Activated T-helper 2 cell treated with anti-CD3 and anti-CD28 coated beads, Interferon-gamma antibody, Interleukin-2, Interleukin-4, amounts not matched to agents 10 μg/mL and 5 μg/mL and 100 μg/mL, durations not matched to agents 14 hours and 24 hours and 36 hours (primary cell): ENCODE data around the gene KMT2D. TPM values are rescaled to one million over a fixed set of nuclear protein-coding genes. Genes with fewer than 3 reads are reported as not detected.

ENCODE experiments used
- DNase-seq: peaks from one replicate; pipeline ENCODE4 v3.0.0; 2021; ENCODE audit warnings: low spot score
- H3K27ac Mint-ChIP-seq: one replicate; pipeline ENCODE4 v1.8.0; 2021; ENCODE audit warnings: mixed read lengths
- H3K27me3 Mint-ChIP-seq: one replicate; pipeline ENCODE4 v1.8.0; 2021; ENCODE audit warnings: low read depth, mixed read lengths
- H3K36me3 Mint-ChIP-seq: one replicate; pipeline ENCODE4 v1.8.0; 2021; ENCODE audit warnings: low read depth, mixed read lengths
- H3K4me1 Mint-ChIP-seq: one replicate; pipeline ENCODE4 v1.8.0; 2021; ENCODE audit warnings: low read depth, mixed read lengths
- H3K4me3 Mint-ChIP-seq: one replicate; pipeline ENCODE4 v1.8.0; 2021; ENCODE audit warnings: low read depth, mild to moderate bottlenecking, moderate library complexity, mixed read lengths
- H3K9me3 Mint-ChIP-seq: one replicate; pipeline ENCODE4 v1.8.0; 2021; ENCODE audit warnings: mixed read lengths
- intact Hi-C: fragments of 100-400 bp; cut with micrococcal nuclease; formaldehyde crosslinking; loops from one replicate; pipeline ENCODE4 v1.15.1; 2023
- total RNA-seq: library from RNA; stranded (reverse); gene quantifications from 2 replicates; pipeline ENCODE4 v1.2.3, GENCODE V29; 2022

Gene KMT2D
- total RNA-seq, 1 donor from 2014 or later: 100 TPM

DNA sequence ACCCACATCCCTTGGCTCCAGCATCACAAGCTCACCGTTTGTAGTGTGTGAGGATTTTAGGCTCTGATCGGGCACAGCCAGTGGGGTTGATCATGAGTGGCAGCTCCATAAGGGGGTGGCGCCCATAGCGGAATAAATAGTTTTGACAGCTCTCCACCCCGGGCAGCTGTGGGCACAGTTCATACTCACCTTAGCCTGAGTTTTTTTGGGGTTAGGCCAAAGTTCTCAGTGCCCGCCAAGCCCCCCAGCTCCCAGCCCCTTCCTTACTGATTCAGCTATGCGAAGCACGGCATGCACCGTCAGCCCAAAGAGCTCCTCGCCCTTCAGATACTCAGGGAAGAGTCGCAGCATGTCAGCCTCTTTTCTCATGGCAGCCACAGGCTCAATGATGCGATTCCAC, 36.1 kb downstream of the KMT2D start:
- DNase-seq: no peak
- peaks cover 68% of the 10 kb centered on the region for H3K36me3 Mint-ChIP-seq
- intact Hi-C loops: no loop called here
- H3K4me1 Mint-ChIP-seq: peaks cover 5% of the 10 kb centered on the region
- no peak overlapping the region for H3K4me3 Mint-ChIP-seq
- H3K27ac Mint-ChIP-seq: no peak overlapping the region
- no peaks in the 10 kb centered on the region for H3K9me3 Mint-ChIP-seq
- H3K27me3 Mint-ChIP-seq: no peaks in the 10 kb centered on the region

- Mint-ChIP-seq H3K27me3 (no peaks in the 10 kb centered on the region), H3K36me3 (peaks cover 67% of the 10 kb centered on the region), H3K9me3 (no peaks in the 10 kb centered on the region), H3K27ac (no peak overlapping the region), H3K4me3 (no peak overlapping the region), H3K4me1 (peaks cover 10% of the 10 kb centered on the region)
- no peak for DNase-seq
- intact Hi-C loops: no loop called here
Observed at GRCh38 chr12:49023812-49024211, 36.8 kb downstream of the KMT2D start.

- Mint-ChIP-seq H3K4me1 (peaks cover 14% of the 10 kb centered on the region), H3K4me3 (no peak overlapping the region), H3K9me3 (no peaks in the 10 kb centered on the region), H3K27me3 (no peaks in the 10 kb centered on the region), H3K27ac (no peak overlapping the region), H3K36me3 (peaks cover 61% of the 10 kb centered on the region)
- DNase-seq: no peak
- intact Hi-C loops: no loop called here
Observed at GRCh38 chr12:49022558-49023178, 37.9 kb downstream of the KMT2D start.

- no peak overlapping the region for H3K4me3 Mint-ChIP-seq
- H3K36me3 Mint-ChIP-seq: peaks cover 53% of the 10 kb centered on the region
- H3K9me3 Mint-ChIP-seq: no peaks in the 10 kb centered on the region
- intact Hi-C loops: no loop called here
- no peak for DNase-seq
- H3K27ac Mint-ChIP-seq: no peak overlapping the region
- no peaks in the 10 kb centered on the region for H3K27me3 Mint-ChIP-seq
- H3K4me1 Mint-ChIP-seq: peaks cover 25% of the 10 kb centered on the region
Observed at GRCh38 chr12:49021292-49021915, 39.2 kb downstream of the KMT2D start.

GRCh38 chr12:49020441-49020840, 40.2 kb downstream of the KMT2D start:
- intact Hi-C loops: no loop called here
- Mint-ChIP-seq H3K4me3 (no peak overlapping the region), H3K36me3 (peaks cover 51% of the 10 kb centered on the region), H3K27ac (no peak overlapping the region), H3K9me3 (no peaks in the 10 kb centered on the region), H3K4me1 (peaks cover 25% of the 10 kb centered on the region), H3K27me3 (no peaks in the 10 kb centered on the region)
- no peak for DNase-seq

DNA sequence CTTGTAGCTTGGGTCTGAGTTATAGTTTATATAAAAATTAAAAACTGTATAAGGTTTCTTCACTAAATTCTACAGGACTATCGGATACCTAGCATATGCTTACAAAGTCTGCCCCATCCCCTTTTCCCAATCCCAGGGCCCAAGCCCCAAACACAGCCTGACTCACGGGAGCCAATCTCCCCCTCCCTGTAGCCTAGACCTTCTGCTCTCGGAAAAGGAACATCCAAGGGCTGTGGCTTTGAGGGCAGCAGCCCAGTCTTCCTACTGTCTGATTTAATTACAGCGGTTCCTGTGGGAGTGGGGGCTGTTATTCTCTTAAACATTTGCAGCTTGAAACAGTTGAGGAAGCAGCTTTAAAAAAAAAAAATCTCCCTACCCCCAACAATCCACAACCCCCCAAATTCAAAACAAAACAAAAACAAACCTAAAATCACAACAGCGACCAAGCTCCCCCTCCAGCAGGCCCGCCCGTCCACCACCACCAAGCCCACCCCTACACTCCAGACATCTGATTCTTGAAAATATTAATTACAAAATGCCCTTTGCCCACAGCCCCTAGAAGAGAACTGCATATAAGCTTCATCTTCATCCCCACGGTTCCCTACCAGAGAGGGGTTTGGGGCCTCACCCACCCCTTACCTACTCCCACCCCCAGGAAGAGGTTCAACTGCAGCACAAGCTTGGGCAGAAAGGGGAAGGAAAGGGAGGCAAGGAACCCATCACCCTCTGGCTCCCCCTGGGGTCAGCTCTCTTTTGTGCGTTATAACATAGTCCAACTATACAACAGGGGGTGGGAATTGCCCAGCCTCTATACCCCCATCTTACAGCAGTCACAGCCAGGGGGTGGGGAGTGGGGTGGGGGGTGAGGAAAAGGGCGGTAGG, 40.9 kb downstream of the KMT2D start:
- intact Hi-C loops: no loop called here
- Mint-ChIP-seq H3K27ac (peak overlapping the region; percentile 83), H3K4me1 (peaks cover 25% of the 10 kb centered on the region), H3K36me3 (peaks cover 49% of the 10 kb centered on the region), H3K27me3 (no peaks in the 10 kb centered on the region), H3K9me3 (no peaks in the 10 kb centered on the region), H3K4me3 (peak overlapping the region; percentile 73)
- no peak for DNase-seq

DNA sequence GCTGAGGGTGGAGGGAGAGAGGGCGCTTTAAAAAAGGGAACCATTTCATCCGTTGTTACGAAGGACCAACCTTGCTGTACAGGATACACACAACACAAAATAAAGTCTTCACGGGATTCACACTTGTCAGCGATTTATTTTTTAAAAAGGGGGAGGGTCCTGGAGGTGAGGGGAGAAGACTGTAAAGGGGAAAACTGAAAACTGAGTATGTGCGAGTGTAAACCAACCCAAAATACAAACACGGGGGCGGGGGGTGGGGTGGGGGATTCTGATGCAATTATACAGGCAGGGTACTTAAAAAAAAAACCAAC, 41.5 kb downstream of the KMT2D start:
- no peak for DNase-seq
- Mint-ChIP-seq H3K4me3 (peak overlapping the region; percentile 90), H3K36me3 (peaks cover 52% of the 10 kb centered on the region), H3K27me3 (no peaks in the 10 kb centered on the region), H3K27ac (peak overlapping the region; percentile 93), H3K9me3 (no peaks in the 10 kb centered on the region), H3K4me1 (peaks cover 25% of the 10 kb centered on the region)
- intact Hi-C loops: no loop called here

DNA sequence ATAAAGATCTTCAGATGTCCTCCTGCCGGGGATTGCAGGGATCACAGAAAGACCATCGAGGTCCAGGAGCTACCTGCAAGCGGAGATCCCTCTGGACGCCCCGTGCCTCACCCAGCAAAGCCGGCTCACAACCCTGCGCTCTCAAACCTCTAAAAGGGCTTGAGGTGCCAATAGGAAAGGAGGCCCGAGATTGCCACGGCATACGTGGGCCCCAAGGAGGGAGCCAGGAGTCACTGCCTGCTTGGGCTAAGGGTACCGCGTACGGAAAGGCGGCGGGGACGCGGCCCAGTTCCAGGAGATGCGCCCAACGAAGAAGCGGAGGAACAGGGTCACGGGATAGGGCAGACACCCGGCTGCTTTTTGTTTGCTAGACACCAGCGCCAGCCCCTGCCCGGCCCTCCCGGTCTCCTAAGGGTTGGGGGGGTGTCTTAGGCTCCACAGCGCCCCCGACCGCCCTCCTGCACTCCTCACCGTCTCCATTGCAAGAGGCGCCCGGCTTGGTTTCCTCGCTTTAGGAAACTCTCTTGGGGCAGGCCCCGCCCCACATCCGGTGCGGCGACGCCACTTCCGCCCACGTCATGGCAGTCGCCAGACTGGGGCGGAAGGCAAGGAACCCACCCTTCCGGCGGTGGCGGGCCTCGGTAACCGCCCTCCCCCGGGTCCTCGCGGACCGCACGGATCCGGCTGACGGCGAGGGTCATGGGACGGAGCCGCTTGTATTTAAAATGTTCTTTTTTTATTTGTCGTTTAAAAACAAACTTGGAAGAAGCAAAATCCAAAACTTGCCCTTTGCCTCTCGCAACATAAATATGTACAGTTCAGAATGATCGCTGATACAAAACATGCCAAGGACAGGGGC, 42.1 kb downstream of the KMT2D start, which contains the start of gene PRKAG1:
Gene PRKAG1 (minus strand): TSS at position 516 of the 859 bp plus-strand sequence. CDS start 36 bp downstream, at position 480.
- DNase-seq: peak; percentile 96
- Mint-ChIP-seq H3K9me3 (no peaks in the 10 kb centered on the region), H3K4me1 (peaks cover 25% of the 10 kb centered on the region), H3K27ac (peak within 1 kb of the TSS; percentile 93), H3K27me3 (no peaks in the 10 kb centered on the region), H3K36me3 (peaks cover 50% of the 10 kb centered on the region), H3K4me3 (peak within 1 kb of the TSS; percentile 90)
- intact Hi-C loops: loop anchor here (1.0 kb wide), 4 partner anchors 22 to 165 kb away; partner anchors contain the start of gene TUBA1B

GRCh38 chr12:49017891-49018260, 42.7 kb downstream of the KMT2D start:
- H3K36me3 Mint-ChIP-seq: peaks cover 44% of the 10 kb centered on the region
- peaks cover 25% of the 10 kb centered on the region for H3K4me1 Mint-ChIP-seq
- no peak for DNase-seq
- peak overlapping the region; percentile 90 for H3K4me3 Mint-ChIP-seq
- H3K27me3 Mint-ChIP-seq: no peaks in the 10 kb centered on the region
- intact Hi-C loops: loop anchor here (1.0 kb wide), 4 partner anchors 22 to 165 kb away; partner anchors contain the start of gene TUBA1B
- H3K9me3 Mint-ChIP-seq: no peaks in the 10 kb centered on the region
- peak overlapping the region; percentile 93 for H3K27ac Mint-ChIP-seq

GRCh38 chr12:49015196-49015595, 45.4 kb downstream of the KMT2D start:
- Mint-ChIP-seq H3K27me3 (no peaks in the 10 kb centered on the region), H3K4me1 (peaks cover 25% of the 10 kb centered on the region), H3K9me3 (no peaks in the 10 kb centered on the region), H3K36me3 (peaks cover 30% of the 10 kb centered on the region), H3K4me3 (no peak overlapping the region), H3K27ac (no peak overlapping the region)
- no peak for DNase-seq
- intact Hi-C loops: no loop called here

DNA sequence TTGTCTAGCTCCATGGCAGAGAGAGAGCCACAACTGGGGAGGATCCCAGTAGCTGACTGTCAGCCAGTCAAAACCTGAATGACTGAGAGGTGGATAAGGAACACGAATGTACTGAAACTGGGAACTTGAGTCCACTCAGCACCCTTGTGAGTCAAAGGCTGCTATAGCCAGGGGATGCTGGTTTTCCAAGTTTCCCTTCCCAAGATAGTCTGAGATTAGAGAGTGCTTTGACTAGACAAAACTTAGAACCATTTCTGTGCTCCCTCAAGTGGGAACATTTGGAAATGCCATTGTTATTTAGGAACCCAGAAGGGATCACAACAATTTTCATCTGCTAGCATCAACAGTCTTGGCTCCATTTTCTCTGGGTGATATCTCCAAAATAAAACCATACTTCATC, 46.0 kb downstream of the KMT2D start:
- no peak for DNase-seq
- peaks cover 30% of the 10 kb centered on the region for H3K36me3 Mint-ChIP-seq
- H3K27ac Mint-ChIP-seq: no peak overlapping the region
- no peak overlapping the region for H3K4me3 Mint-ChIP-seq
- H3K27me3 Mint-ChIP-seq: no peaks in the 10 kb centered on the region
- intact Hi-C loops: no loop called here
- H3K9me3 Mint-ChIP-seq: no peaks in the 10 kb centered on the region
- H3K4me1 Mint-ChIP-seq: peaks cover 20% of the 10 kb centered on the region

- Mint-ChIP-seq H3K36me3 (peaks cover 30% of the 10 kb centered on the region), H3K4me1 (peaks cover 14% of the 10 kb centered on the region), H3K4me3 (no peak overlapping the region), H3K27me3 (no peaks in the 10 kb centered on the region), H3K27ac (no peak overlapping the region), H3K9me3 (no peaks in the 10 kb centered on the region)
- DNase-seq: no peak
- intact Hi-C loops: no loop called here
Observed at GRCh38 chr12:49013428-49013827, 47.2 kb downstream of the KMT2D start.
